Cardiac septum (tissue), 1 donor: ENCODE data around the gene ATG16L1. TPM values are rescaled to one million over a fixed set of nuclear protein-coding genes. Genes with fewer than 3 reads are reported as not detected.

Source experiments
- DNase-seq: peaks from one replicate; pipeline ENCODE4 v3.0.0-alpha.2; 2020; ENCODE audit warnings: low spot score
- intact Hi-C: fragments of 100-400 bp; cut with DNase I; formaldehyde crosslinking; loops from one replicate; pipeline ENCODE4 v1.14.0; 2022
- total RNA-seq: library from RNA; stranded (reverse); fragmentation: NEBNext Ultra II Directional; extraction: Animal tissue kit (Norgen Biotek cat#: 25700); gene quantifications from one replicate; pipeline ENCODE4 v1.2.1, GENCODE V29; 2021
- donor health status: DM: no; HTN: no; CAD: no.

ATG16L1 gene
- total RNA-seq, 1 donor from 2014 or later = 17.5 TPM

GRCh38 chr2:233225230-233226068 lies 26.0 kb upstream of the ATG16L1 start:
- intact Hi-C loops = no loop called here
- DNase-seq = no peak

- intact Hi-C loops = no loop called here
- DNase-seq = peak; percentile 3
These were observed 24.9 kb upstream of the ATG16L1 start for GRCh38 chr2:233226511-233227031.

DNA sequence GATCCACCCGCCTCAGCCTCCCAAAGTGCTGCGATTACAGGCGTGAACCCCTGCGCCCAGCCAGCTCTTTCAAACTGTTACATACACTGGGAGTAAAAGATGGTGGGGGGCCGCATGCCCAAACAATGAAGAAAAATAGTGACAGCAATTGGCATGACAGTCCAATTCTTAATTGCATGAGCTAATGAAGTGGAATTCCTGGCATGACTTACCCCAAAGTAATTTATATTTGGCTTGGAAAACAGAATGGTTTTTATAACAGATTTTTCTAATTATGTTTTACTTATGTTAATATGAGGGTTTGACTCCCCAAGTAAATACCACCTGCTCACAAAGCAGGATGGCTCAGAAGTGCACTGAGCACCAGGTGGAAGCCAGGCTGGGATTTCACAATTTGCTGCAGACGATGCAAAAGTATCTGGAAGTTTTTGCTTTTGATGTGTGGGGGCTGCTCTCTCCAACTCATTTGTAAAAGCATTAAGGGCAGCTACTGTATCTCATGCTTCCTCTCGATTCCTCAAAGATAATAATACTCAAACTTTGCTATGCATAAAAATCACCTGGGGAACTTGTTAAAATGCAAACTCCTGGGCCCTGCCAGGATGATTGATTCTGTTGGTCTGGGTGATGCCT lies 24.0 kb upstream of the ATG16L1 start:
- DNase-seq = peak; percentile 22
- intact Hi-C loops = no loop called here

DNA sequence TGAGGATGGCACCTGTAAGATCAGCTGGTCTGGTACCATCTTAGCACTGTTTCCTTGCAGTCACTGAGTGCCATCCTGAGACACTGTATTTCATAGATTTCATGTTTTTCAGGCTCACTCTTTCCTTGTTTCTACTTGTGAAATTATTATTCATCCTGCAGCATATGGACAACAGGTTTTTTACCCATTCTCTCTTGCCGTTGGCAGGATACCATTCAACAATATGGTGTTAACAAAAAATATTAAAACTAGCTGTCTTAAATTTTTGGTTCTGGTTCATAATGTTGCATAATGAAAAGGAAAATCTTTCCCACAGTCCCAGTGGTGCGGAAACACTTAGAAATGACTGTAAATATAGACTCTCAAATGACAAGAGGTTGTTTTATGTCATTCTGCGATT lies 23.1 kb upstream of the ATG16L1 start:
- intact Hi-C loops = no loop called here

GRCh38 chr2:233233618-233234230 lies 17.7 kb upstream of the ATG16L1 start:
- no peak for DNase-seq
- intact Hi-C loops = no loop called here

More for the DNA sequence above, 23.1 kb upstream of the ATG16L1 start:
- no peak for DNase-seq

DNA sequence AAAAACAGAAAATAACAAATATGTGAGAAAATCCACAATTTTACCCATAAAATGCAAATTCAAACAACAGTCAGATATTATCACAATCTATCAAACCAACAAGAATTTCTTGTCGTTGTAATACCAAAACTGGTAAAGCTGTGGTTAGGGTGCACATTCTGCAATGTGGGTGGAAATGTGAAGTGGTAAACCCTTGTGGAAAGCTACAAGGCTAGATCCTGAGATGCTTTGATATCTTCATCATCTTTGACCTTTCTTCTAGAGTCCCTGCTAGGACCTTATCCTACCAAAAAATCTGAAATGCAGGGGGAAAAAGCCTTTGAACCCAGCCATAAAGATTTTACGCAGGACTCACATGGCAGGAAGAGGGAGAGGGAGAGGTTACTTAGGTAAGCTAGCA lies 17.2 kb upstream of the ATG16L1 start:
- intact Hi-C loops = no loop called here
- DNase-seq = no peak

DNA sequence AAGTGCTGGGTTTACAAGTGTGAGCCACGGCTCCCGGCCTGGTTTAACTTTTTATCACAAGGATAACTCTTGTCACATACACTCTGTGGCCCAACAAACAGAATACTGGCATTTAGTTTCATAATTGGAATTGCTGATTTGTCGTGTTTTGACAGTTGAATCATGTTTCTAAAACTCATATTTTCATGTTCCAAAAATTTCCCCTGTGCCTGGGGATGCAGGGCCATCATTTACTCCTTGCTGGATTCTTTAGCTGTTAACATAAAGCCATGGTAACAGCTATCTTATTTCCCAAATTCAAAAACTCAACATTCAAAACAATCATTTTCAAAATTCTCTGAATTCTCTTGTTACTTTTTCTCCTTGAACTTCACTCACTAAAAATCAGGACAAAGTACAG lies 16.5 kb upstream of the ATG16L1 start:
- no peak for DNase-seq
- intact Hi-C loops = no loop called here

- intact Hi-C loops = no loop called here
- DNase-seq = no peak
These were observed 15.5 kb upstream of the ATG16L1 start for GRCh38 chr2:233235977-233236376.

DNA sequence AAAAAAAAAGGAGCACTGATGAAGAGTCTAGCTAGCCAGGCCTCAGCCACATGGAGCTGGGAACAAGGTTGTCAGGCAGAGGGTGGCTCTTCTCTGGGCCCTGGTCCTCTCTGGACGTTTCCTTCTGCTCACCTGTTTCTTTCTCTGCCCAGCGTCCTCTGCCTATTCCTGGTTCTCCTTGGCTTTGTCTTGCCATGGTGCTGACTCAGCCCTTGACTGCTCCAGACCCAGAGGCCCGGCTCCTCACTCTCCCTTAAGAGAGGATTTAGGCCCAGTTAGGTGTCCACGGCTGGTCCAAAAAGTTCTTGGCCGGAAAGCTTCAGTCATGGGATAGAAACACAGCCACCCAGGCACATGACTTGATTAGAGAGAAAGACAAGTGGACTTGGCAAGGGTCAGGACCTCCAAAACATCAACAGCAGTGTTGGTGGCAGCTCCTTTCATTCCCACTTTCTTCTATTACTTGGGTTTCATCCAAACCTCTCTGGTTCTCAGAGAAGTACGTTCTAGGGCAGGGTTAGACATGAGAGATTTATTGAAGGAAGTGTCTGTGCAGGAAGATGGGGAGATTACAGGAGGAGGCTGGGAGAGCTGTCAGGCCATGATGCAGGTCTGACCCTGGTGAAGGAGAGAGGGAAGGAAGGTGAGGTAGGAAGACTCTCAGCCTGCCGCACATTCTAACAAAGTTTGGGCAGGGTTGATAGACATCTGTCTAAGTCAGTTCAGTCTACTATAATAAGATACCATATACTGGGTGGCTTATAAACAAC lies 14.5 kb upstream of the ATG16L1 start:
- intact Hi-C loops = no loop called here
- DNase-seq = no peak

DNA sequence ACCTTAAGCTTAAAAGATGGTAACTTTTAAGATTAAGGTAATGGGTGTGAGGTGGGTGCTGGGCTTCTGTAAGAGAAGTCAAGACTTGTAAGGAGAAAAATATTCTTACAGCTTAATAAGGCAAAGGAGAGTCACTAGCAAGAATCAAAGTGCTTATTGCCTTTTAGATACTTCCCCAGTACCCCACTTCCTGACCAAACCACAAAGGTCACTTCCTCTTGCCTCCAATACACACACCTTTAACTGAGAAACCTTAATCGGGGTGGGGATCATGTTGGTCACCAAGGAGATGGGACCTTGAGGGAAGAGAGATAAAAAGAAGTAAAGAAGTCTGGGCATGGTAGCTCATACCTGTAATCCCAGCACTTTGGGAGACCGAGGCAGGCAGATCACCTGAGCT lies 10.6 kb upstream of the ATG16L1 start:
- intact Hi-C loops = no loop called here
- no peak for DNase-seq

DNA sequence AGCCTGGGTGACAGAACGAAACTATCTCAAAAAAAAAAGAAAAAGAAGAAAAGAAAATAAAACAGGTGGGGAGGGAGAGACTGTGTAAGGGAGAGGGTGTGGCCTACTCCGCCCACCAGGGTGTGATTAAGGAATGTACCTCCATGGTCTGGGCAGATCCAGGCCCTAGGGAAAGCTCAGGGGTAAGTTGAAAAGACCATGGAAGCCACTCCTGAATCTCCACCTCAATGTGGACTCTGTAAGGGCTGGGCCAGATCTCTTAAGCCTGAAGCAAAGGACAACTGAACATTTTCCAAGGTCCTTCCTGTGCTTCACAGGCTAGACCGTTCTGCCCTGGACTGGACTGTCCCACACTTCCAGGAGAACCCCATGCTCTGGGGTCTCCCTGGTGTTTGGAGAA lies 9.7 kb upstream of the ATG16L1 start:
- DNase-seq = no peak
- intact Hi-C loops = no loop called here

- intact Hi-C loops = no loop called here
- no peak for DNase-seq
These were observed 9.1 kb upstream of the ATG16L1 start for GRCh38 chr2:233242231-233242927.

GRCh38 chr2:233243348-233243747 lies 8.1 kb upstream of the ATG16L1 start:
- intact Hi-C loops = no loop called here
- DNase-seq = no peak

- intact Hi-C loops = no loop called here
- no peak for DNase-seq
These were observed 6.7 kb upstream of the ATG16L1 start for GRCh38 chr2:233244818-233245217.

DNA sequence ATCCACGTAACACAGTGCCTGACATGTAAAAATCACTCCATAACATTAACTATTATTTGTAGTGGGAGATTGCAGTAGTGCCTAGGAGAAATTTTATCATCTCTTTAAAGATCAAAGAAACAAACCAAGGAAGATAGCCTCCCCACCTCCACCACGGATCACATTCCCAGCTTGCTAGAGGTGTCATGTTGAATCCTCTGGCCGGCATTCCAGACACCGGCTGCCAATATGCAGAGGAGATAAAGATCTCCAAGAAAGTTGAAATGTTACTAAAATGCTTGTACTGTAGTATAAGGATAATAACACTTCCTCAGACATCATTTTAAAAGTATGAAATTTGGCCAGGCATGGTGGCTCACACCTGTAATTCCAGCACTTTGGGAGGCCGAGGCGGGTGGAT lies 6.1 kb upstream of the ATG16L1 start:
- no peak for DNase-seq
- intact Hi-C loops = no loop called here

- intact Hi-C loops = no loop called here
- no peak for DNase-seq
These were observed 4.4 kb upstream of the ATG16L1 start for GRCh38 chr2:233247116-233247515.

DNA sequence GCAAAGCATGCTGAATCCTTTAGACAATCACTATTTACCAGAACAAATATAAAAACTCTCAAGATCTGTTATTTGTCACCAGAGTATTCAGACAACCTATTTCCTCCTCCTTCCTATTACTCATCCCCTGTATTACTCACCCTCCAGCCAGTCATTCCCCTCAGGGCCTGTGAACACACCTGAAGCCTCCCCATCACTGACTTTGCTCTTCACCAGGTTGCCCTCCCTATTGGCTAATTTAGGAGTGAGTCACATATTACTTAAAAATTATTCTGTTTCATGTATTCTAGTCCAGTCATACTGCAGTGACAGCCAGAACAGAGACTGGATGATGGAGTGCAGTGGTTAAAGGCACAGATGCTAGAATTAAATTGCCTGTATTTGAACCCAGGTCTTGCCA lies 3.7 kb upstream of the ATG16L1 start:
- DNase-seq = no peak
- intact Hi-C loops = no loop called here

GRCh38 chr2:233248999-233249398 lies 2.5 kb upstream of the ATG16L1 start:
- intact Hi-C loops = no loop called here
- no peak for DNase-seq

DNA sequence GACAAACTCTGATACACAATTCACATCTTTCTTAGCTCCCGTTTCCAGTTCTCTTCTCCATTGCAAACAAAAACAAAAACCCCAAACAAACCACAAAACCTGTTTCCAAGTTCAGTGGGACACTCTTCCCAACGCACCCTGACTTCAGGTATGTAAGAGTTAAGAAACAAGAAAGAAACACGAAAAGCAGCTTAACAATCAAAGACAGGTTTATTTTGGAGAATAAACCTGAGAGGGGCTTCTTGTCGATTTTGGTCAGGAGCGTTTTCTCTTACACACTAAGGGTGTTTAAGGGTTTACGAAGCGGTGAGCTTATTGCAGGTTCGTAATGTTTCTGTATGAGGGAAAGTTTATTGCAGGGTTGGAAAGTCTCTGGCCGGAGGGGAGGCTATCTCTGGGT lies 905 bp upstream of the ATG16L1 start:
- intact Hi-C loops = loop anchor here (2.0 to 5.0 kb wide), 3 partner anchors 152 to 644 kb away; no protein-coding TSS in a partner anchor
- DNase-seq = no peak
